A549 (cell line): Measurements from ENCODE around the gene RUNX1.

Experiments
- BHLHE40 ChIP-seq: IDR thresholded peaks from 2 replicates; pipeline ENCODE4 v1.6.1; 2012; ENCODE audit warnings: low read depth, low read length, inconsistent platforms
- EP300 ChIP-seq, 2 experiments: fragments of >200 bp; sonication (Bioruptor Twin); formaldehyde crosslinking; IDR thresholded peaks; 2 replicates in 1 of 2; 3 replicates in 1 of 2; pipeline ENCODE4 v1.6.1; 2016 to 2017
- HDAC2 ChIP-seq: fragments of 200-600 bp; sonication (generic); IDR thresholded peaks from 2 replicates; pipeline ENCODE4 v1.6.1; 2016
- JUN ChIP-seq, 2 experiments: fragments of >200 bp; sonication (Bioruptor Twin); formaldehyde crosslinking; IDR thresholded peaks; 2 replicates in 1 of 2; 3 replicates in 1 of 2; pipeline ENCODE4 v1.6.1; 2016 to 2017
- MAFK ChIP-seq: fragments of 450-650 bp; IDR thresholded peaks from 2 replicates; pipeline ENCODE4 v1.6.1; 2014; ENCODE audit not compliant: partially characterized antibody
- MAZ ChIP-seq: fragments of 150-350 bp; IDR thresholded peaks from 2 replicates; pipeline ENCODE4 v1.6.1; 2014; ENCODE audit warnings: antibody characterized with exemption, low read depth, low read length, borderline replicate concordance
- MYC ChIP-seq: IDR thresholded peaks from 2 replicates; pipeline ENCODE4 v1.6.1; 2012; ENCODE audit warnings: mild to moderate bottlenecking, inconsistent platforms, low read length, improper control_type of control experiment, borderline replicate concordance
- POLR2A ChIP-seq: IDR thresholded peaks from 2 replicates; pipeline ENCODE4 v1.6.1; 2012; ENCODE audit warnings: mild to moderate bottlenecking, low read length
- RAD21 ChIP-seq, 2 experiments: fragments of >200 bp in 1 of 2; sonication (Bioruptor Twin) in 1 of 2; formaldehyde crosslinking in 1 of 2; IDR thresholded peaks in 1 of 2; conservative IDR thresholded peaks in 1 of 2; 2 replicates in 1 of 2; 3 replicates in 1 of 2; pipeline ENCODE4 v1.6.1; 2012 to 2018; ENCODE audit warnings: inconsistent platforms in 1 of 2
- RFX5 ChIP-seq: fragments of 450-650 bp; IDR thresholded peaks from 2 replicates; pipeline ENCODE4 v1.7.1; 2014; ENCODE audit warnings: antibody characterized with exemption, mild to moderate bottlenecking, moderate library complexity
- RNF2 ChIP-seq: fragments of 200-600 bp; sonication (generic); IDR thresholded peaks from 2 replicates; pipeline ENCODE4 v1.6.1; 2016; ENCODE audit warnings: low read depth, mild to moderate bottlenecking, antibody characterized with exemption, moderate library complexity, borderline replicate concordance
- TF ChIP-seq, protein P1 (sequence below): fragments of >200 bp; sonication (Bioruptor Twin); formaldehyde crosslinking; IDR thresholded peaks from 3 replicates; pipeline ENCODE4 v1.5.1; 2016

DNA sequence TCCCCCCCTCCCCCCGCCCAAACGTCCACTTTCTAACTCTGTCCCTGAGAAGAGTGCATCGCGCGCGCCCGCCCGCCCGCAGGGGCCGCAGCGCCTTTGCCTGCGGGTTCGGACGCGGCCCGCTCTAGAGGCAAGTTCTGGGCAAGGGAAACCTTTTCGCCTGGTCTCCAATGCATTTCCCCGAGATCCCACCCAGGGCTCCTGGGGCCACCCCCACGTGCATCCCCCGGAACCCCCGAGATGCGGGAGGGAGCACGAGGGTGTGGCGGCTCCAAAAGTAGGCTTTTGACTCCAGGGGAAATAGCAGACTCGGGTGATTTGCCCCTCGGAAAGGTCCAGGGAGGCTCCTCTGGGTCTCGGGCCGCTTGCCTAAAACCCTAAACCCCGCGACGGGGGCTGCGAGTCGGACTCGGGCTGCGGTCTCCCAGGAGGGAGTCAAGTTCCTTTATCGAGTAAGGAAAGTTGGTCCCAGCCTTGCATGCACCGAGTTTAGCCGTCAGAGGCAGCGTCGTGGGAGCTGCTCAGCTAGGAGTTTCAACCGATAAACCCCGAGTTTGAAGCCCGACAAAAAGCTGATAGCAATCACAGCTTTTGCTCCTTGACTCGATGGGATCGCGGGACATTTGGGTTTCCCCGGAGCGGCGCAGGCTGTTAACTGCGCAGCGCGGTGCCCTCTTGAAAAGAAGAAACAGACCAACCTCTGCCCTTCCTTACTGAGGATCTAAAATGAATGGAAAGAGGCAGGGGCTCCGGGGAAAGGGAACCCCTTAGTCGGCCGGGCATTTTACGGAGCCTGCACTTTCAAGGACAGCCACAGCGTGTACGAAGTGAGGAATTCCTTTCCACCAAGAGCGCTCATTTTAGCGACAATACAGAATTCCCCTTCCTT, 158.1 kb downstream of the RUNX1 start:
- TF ChIP-seq, protein P1, sequence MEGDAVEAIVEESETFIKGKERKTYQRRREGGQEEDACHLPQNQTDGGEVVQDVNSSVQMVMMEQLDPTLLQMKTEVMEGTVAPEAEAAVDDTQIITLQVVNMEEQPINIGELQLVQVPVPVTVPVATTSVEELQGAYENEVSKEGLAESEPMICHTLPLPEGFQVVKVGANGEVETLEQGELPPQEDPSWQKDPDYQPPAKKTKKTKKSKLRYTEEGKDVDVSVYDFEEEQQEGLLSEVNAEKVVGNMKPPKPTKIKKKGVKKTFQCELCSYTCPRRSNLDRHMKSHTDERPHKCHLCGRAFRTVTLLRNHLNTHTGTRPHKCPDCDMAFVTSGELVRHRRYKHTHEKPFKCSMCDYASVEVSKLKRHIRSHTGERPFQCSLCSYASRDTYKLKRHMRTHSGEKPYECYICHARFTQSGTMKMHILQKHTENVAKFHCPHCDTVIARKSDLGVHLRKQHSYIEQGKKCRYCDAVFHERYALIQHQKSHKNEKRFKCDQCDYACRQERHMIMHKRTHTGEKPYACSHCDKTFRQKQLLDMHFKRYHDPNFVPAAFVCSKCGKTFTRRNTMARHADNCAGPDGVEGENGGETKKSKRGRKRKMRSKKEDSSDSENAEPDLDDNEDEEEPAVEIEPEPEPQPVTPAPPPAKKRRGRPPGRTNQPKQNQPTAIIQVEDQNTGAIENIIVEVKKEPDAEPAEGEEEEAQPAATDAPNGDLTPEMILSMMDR = no peak
- TF ChIP-seq POLR2A (no peak), RFX5 (no peak), MAFK (no peak), EP300 (IDR thresholded peaks at IDR 0.05) (no peak), MYC (no peak), MAZ (no peak), RAD21 (conservative IDR thresholded peaks at IDR 0.05 in 1 of 2, IDR thresholded peaks at IDR 0.05 in 1 of 2) (no peak), HDAC2 (no peak), BHLHE40 (no peak), JUN (IDR thresholded peaks at IDR 0.05) (no peak), RNF2 (no peak)
